Esophagus (tissue), 2 donors: ENCODE results near the gene CCDC187. TPM values are rescaled to one million over a fixed set of nuclear protein-coding genes. Genes with fewer than 3 reads are reported as not detected.
A peak's percentile ranks its signal among the peaks of the same experiment; 100 is the strongest.
"Not testable (repeated sequence)": the region's sequence is repeated elsewhere in the genome, so short reads cannot be mapped to it uniquely, and the experiment has no call there.

Source experiments
- H3K27ac ChIP-seq, 2 donors: one replicate each; pipeline ENCODE4 v1.5.1; 2013; ENCODE audit warnings: low read depth in 2 of 2, mild to moderate bottlenecking in 2 of 2, inconsistent platforms in 1 of 2, low read length in 1 of 2, moderate library complexity in 1 of 2
- H3K27me3 ChIP-seq, 2 donors: one replicate each; pipeline ENCODE4 v1.6.1; 2013; ENCODE audit warnings: low read length in 2 of 2, control low read depth in 1 of 2, mild to moderate bottlenecking in 1 of 2; ENCODE audit not compliant: insufficient read depth in 2 of 2, control insufficient read depth in 1 of 2
- H3K36me3 ChIP-seq, 2 donors: one replicate each; pipeline ENCODE4 v1.6.1; 2013; ENCODE audit warnings: low read length in 1 of 2; ENCODE audit not compliant: control insufficient read depth in 2 of 2, insufficient read depth in 2 of 2
- H3K4me1 ChIP-seq, 2 donors: one replicate each; pipeline ENCODE4 v1.6.1; 2013; ENCODE audit warnings: low read length in 1 of 2; ENCODE audit not compliant: control insufficient read depth in 2 of 2, insufficient read depth in 2 of 2
- H3K4me3 ChIP-seq, 2 donors: one replicate each; pipeline ENCODE4 v1.5.1; 2013; ENCODE audit warnings: low read length in 2 of 2, mild to moderate bottlenecking in 2 of 2, low read depth in 1 of 2, moderate library complexity in 1 of 2
- H3K9me3 ChIP-seq, 2 donors: one replicate each; pipeline ENCODE4 v1.6.1; 2013; ENCODE audit warnings: mild to moderate bottlenecking in 2 of 2, low read depth in 1 of 2, low read length in 1 of 2, moderate library complexity in 1 of 2; ENCODE audit not compliant: control insufficient read depth in 2 of 2, insufficient read depth in 1 of 2
- WGBS, 2 donors: extraction: QIAGEN DNeasy Blood & Tissue Kit; methylation state at CpG; one replicate each; pipeline ENCODE4 v1.1.7; 2013; 5-methylcytosine and 5-hydroxymethylcytosine counted together
- polyA plus RNA-seq, 2 donors: library from polyadenylated mRNA; stranded (reverse); fragments of 200-250 nt; gene quantifications; one replicate each; pipeline ENCODE4 v1.2.3, GENCODE V29; 2013
- donor health status: healthy with polysubstance abuse.
- donor health status: Bipolar disorder and iron deficiency.

The CCDC187 gene
- polyA plus RNA-seq, 2 donors = not detected

GRCh38 chr9:136274786-136275654 is 28.9 kb downstream of the CCDC187 start:
- Histone ChIP-seq H3K36me3 (no peaks in the 10 kb centered on the region), H3K9me3 (no peaks in the 10 kb centered on the region), H3K27ac (no peak overlapping the region), H3K4me1 (no peaks in the 10 kb centered on the region), H3K4me3 (no peak overlapping the region), H3K27me3 (peaks cover 0 to 4% of the 10 kb centered on the region in 2 donors)
- 66% methylated on average over 28 of the region's 28 CpGs for WGBS, 2 donors

GRCh38 chr9:136273921-136274785 is 29.7 kb downstream of the CCDC187 start:
- Histone ChIP-seq H3K36me3 (no peaks in the 10 kb centered on the region), H3K9me3 (no peaks in the 10 kb centered on the region), H3K4me1 (no peaks in the 10 kb centered on the region), H3K4me3 (no peak overlapping the region), H3K27me3 (peaks cover 0 to 4% of the 10 kb centered on the region in 2 donors), H3K27ac (no peak overlapping the region)
- 72 to 75% methylated on average over 28 of the region's 28 CpGs for WGBS, 2 donors

- Histone ChIP-seq H3K27me3 (peaks cover 0 to 4% of the 10 kb centered on the region in 2 donors), H3K9me3 (no peaks in the 10 kb centered on the region), H3K4me1 (no peaks in the 10 kb centered on the region), H3K4me3 (no peak overlapping the region), H3K36me3 (no peaks in the 10 kb centered on the region), H3K27ac (no peak overlapping the region)
- 80 to 83% methylated on average over 14 of the region's 14 CpGs for WGBS, 2 donors
Observed at GRCh38 chr9:136273244-136273865, 30.5 kb downstream of the CCDC187 start.

GRCh38 chr9:136270173-136270705 is 33.7 kb downstream of the CCDC187 start:
- no peaks in the 10 kb centered on the region for H3K36me3 ChIP-seq
- peaks cover 6% of the 10 kb centered on the region in 2 donors for H3K4me1 ChIP-seq
- H3K27me3 ChIP-seq = peaks cover 0 to 4% of the 10 kb centered on the region in 2 donors
- H3K4me3 ChIP-seq = no peak overlapping the region
- H3K27ac ChIP-seq = no peak overlapping the region
- no peaks in the 10 kb centered on the region for H3K9me3 ChIP-seq
- WGBS, 2 donors = 87 to 89% methylated on average over 13 of the region's 13 CpGs

GRCh38 chr9:136268735-136269134 is 35.2 kb downstream of the CCDC187 start:
- no peaks in the 10 kb centered on the region for H3K9me3 ChIP-seq
- no peaks in the 10 kb centered on the region for H3K27me3 ChIP-seq
- 61 to 64% methylated on average over 6 of the region's 6 CpGs for WGBS, 2 donors
- H3K36me3 ChIP-seq = no peaks in the 10 kb centered on the region
- no peak overlapping the region for H3K4me3 ChIP-seq
- H3K4me1 ChIP-seq = peaks cover 6% of the 10 kb centered on the region in 2 donors
- H3K27ac ChIP-seq = no peak overlapping the region

GRCh38 chr9:136268318-136268717 is 35.6 kb downstream of the CCDC187 start:
- H3K4me3 ChIP-seq = no peak overlapping the region
- H3K9me3 ChIP-seq = no peaks in the 10 kb centered on the region
- no peaks in the 10 kb centered on the region for H3K27me3 ChIP-seq
- no peak overlapping the region for H3K27ac ChIP-seq
- WGBS, 2 donors = 59 to 61% methylated on average over 6 of the region's 6 CpGs
- peaks cover 6% of the 10 kb centered on the region in 2 donors for H3K4me1 ChIP-seq
- no peaks in the 10 kb centered on the region for H3K36me3 ChIP-seq

- peaks cover 6% of the 10 kb centered on the region in 2 donors for H3K4me1 ChIP-seq
- H3K27me3 ChIP-seq = no peaks in the 10 kb centered on the region
- no peaks in the 10 kb centered on the region for H3K36me3 ChIP-seq
- peak overlapping the region in 1 of 2 donors; percentile 18 for H3K27ac ChIP-seq
- 12 to 15% methylated on average over 47 to 60 of the region's 60 CpGs for WGBS, 2 donors
- H3K9me3 ChIP-seq = no peaks in the 10 kb centered on the region
- H3K4me3 ChIP-seq = peak overlapping the region; percentile 35 to 40
Observed at GRCh38 chr9:136267261-136268111, 36.4 kb downstream of the CCDC187 start.

GRCh38 chr9:136266641-136267040 is 37.3 kb downstream of the CCDC187 start:
- 88 to 89% methylated on average over 18 of the region's 18 CpGs for WGBS, 2 donors
- H3K27me3 ChIP-seq, H3K9me3 ChIP-seq, H3K36me3 ChIP-seq, H3K27ac ChIP-seq, H3K4me3 ChIP-seq, H3K4me1 ChIP-seq: not testable (repeated sequence)
